ENCODE data around the gene IFT80. TPM values are rescaled to one million over a fixed set of nuclear protein-coding genes. Genes with fewer than 3 reads are reported as not detected.

IFT80 gene
- total and polyA plus RNA-seq, 2 of the 4 experiments (the other 2 are of a cell fraction), result 15.2 to 16.8 TPM

GRCh38 chr3:160400030-160400701, 1.1 kb upstream of the IFT80 start:
- intact Hi-C loops (cut with micrococcal nuclease), result loop anchor here (1.0 to 5.0 kb wide), 2 partner anchors 8 to 363 kb away; no protein-coding TSS in a partner anchor
- dilution Hi-C loops (cut with HindIII; ENCODE audit: low sequenced_read_pairs, unreplicated experiment), result no loop called here
- peak overlapping the region; percentile 90 for H2AFZ ChIP-seq (replicated peaks; ENCODE audit: low read length, poor library complexity)
- H3K18ac ChIP-seq (ENCODE audit: low read depth, low read length), result peak overlapping the region; percentile 49; the same call in 1 of the 2 replicates
- ATAC-seq (ENCODE audit: low read depth) (peak; percentile 4; the same call in 1 of the 2 replicates), DNase-seq (peak; percentile 49)
- H3K36me3 ChIP-seq (ENCODE audit: control insufficient read depth, insufficient read depth, low read length), result no peaks in the 10 kb centered on the region; the same call in 1 of the 2 replicates
- H3K4ac ChIP-seq (ENCODE audit: low read depth, low read length), result peak overlapping the region; percentile 68
- H2BK120ac ChIP-seq (ENCODE audit: low read depth, low read length), result peak overlapping the region; percentile 22
- H2AK9ac ChIP-seq (replicated peaks; ENCODE audit: low read depth, low read length, poor library complexity), result peak overlapping the region; percentile 87
- H3K4me1 ChIP-seq (ENCODE audit: control insufficient read depth, insufficient read depth, low read length), result peaks cover 3% of the 10 kb centered on the region; the same call in 1 of the 2 replicates
- 0 out of 3 replicates have a peak overlapping the region, but pooled peaks have one; percentile 15 for H2BK15ac ChIP-seq (ENCODE audit: low read depth, low read length)
- CTCF ChIA-PET, result no interaction called here
- peak overlapping the region; percentile 41 for H3K14ac ChIP-seq (replicated peaks; ENCODE audit: low read depth, low read length)
- peaks cover 3% of the 10 kb centered on the region for H4K20me1 ChIP-seq (ENCODE audit: insufficient read depth, low read length)
- peak overlapping the region; percentile 94 for H3K23ac ChIP-seq (ENCODE audit: low read depth, low read length)
- H3K9ac ChIP-seq (ENCODE audit: low read depth, low read length), result peak overlapping the region; percentile 66
- no peaks in the 10 kb centered on the region for H3K9me1 ChIP-seq (ENCODE audit: insufficient read depth, low read length)
- POLR2A ChIA-PET (ENCODE audit: unreplicated experiment), result no interaction called here
- WGBS, 2 experiments (ENCODE audit: extremely low coverage in 2 of 2, insufficient read length in 1 of 2), result 0% methylated on average over 12 of the region's 49 CpGs; no CpG with 5 or more reads in 1 of the 2 experiments
- peak overlapping the region; percentile 1 for H4K5ac ChIP-seq (ENCODE audit: low read depth, low read length)
- peaks cover 0 to 18% of the 10 kb centered on the region in 2 experiments; a peak in 2 of 4 replicates for H3K79me1 ChIP-seq (ENCODE audit: low read depth in 1 of 2, low read length in 2 of 2)
- BruUV-seq (replicated peaks), result no TSS peak
- peak overlapping the region; percentile 60 for H3K4me3 ChIP-seq (ENCODE audit: insufficient read depth, low read depth, low read length)
- TF ChIP-seq CEBPB (IDR thresholded peaks at IDR 0.05; ENCODE audit: low read depth, low read length) (peak; percentile 37; the same call in 1 of the 2 replicates), FOS (IDR thresholded peaks at IDR 0.05; ENCODE audit: low read depth, low read length) (no peak), RCOR1 (IDR thresholded peaks at IDR 0.05; ENCODE audit: insufficient replicate concordance, low read length) (no peak)
- H3K27me3 ChIP-seq (ENCODE audit: control insufficient read depth, insufficient read depth, low read length), result no peaks in the 10 kb centered on the region
- H2AK5ac ChIP-seq (ENCODE audit: low read depth, low read length), result peak overlapping the region; percentile 44
- peak overlapping the region; percentile 84 for H3K56ac ChIP-seq (ENCODE audit: extremely low read depth, insufficient read depth, low read length)
- H3K27ac ChIP-seq (ENCODE audit: insufficient read depth, low read length), result peak overlapping the region; percentile 88
- peak overlapping the region; percentile 67 for H4K91ac ChIP-seq (ENCODE audit: insufficient read depth, low read depth, low read length)
- H4K8ac ChIP-seq (ENCODE audit: low read depth in 2 of 2, low read length in 2 of 2), result peak overlapping the region; percentile 21 to 67; a peak in 3 of 4 replicates
- in situ Hi-C loops (cut with MboI; ENCODE audit: low sequenced_read_pairs), result loop anchor here (25.0 kb wide), 1 partner anchor 513 kb away; no protein-coding TSS in a partner anchor
- H3K9me3 ChIP-seq (ENCODE audit: control insufficient read depth, insufficient read depth, low read length), result no peaks in the 10 kb centered on the region
- H2BK20ac ChIP-seq (ENCODE audit: low read depth, low read length), result no peak overlapping the region; the same call in 1 of the 2 replicates
- peak overlapping the region; percentile 90 for H2BK5ac ChIP-seq (ENCODE audit: low read depth, low read length, poor library complexity, severe bottlenecking)
- H3K4me2 ChIP-seq (ENCODE audit: low read depth, low read length), result peak overlapping the region; percentile 99
